Stimulated activated CD4-positive, alpha-beta T cell treated with anti-CD3 and anti-CD28 coated beads, Interleukin-1b, Interleukin-23, amount 100 ng/mL, for 48 hours (primary cell): ENCODE results near the gene ADAMTS15.

Source experiments
- DNase-seq: peaks from one replicate; pipeline ENCODE4 v3.0.0-alpha.2; 2020

The ADAMTS15 gene

GRCh38 chr11:130464291-130464812, 15.9 kb downstream of the ADAMTS15 start:
- no peak for DNase-seq

DNA sequence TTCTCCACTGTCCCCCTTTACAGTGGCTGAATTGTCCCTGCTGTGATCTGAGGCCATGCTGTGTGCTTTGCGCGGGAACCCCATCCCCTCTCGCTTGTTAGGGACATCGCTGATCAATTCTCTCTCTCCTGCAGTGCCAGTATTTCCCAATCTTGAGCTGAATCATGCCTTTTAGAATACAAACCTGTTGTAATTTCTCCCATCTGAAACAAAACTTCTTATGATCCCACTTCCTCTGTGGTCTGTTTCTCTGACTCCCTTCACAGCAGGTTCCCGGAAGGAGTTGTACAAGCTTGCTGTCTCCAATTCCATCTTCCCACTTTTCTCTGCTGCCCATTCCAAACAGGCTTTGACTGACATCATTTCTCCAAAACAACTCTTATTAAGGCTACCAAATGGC, 16.8 kb downstream of the ADAMTS15 start:
- no peak for DNase-seq

DNA sequence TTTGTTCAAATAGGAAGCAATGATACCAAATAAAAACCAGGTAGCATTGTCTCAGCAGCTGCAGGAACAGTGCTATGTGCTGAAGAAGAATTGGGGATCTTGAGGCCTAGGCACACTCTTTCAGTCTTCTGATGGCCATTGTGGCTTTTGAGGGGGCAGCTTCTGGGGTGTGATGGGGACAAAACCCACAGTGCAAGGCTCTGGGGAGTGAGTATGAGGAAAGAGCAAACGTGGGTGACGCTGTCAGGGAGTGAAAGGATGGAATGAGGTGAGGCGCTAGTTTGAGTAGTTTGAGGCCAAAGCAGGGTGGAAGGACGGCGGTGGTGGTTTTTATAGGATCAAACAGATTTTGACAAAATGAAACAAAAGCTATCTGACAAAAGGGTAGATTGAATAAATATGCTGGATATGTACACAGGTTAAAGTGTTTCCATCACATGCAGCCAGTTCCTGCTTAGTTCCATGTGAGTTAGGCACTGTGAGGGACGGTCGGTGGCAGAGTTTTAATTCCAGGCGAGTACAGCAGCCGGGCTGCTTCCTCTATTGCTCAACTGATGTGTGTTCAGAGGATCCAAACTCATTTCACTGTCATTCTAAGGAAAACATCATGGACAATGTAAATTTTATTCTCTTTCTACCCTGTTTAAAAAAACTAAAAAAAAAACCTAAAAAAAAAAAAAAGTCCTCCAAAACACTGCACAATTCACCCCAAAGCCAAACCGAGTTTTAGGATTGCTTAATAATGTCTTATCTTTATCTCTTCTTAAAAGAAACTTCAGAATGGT, 18.9 kb downstream of the ADAMTS15 start:
- no peak for DNase-seq

GRCh38 chr11:130469181-130469580, 20.7 kb downstream of the ADAMTS15 start:
- DNase-seq, result no peak

GRCh38 chr11:130470832-130471706, 22.6 kb downstream of the ADAMTS15 start:
- no peak for DNase-seq

DNA sequence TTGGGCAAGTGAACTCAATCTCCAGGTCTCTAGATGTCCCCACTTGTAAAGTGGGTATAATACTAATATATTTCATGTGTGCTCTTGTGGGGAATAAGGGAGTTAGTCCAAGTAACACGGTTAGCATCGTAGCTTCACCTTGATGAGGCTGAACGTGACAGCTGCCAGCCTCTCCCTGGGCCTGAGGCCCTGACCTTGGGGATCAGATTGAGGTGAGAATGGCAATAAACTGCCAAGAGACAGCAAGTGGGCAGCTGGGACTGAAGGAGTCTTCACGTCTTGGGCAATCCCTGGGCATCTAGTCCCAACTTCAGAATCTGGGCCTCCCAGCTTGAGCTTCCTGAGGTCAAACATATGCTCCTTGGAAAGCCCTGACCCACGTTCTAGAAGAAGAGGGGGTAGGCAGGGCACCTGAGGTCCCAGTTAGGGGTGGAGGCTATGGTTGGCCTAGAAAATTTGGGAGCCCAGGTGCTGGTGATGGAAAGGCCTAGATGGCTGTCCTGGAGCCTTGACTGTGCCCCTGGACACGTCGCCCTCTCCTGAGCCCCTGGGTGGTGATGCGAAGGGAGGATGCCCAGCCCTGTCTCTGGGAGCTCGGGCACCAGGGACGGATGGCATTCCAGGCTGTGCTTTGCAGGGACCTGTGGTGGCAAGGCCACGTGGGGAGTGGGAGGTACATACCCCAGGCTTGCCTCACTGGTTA, 23.4 kb downstream of the ADAMTS15 start:
- no peak for DNase-seq

DNA sequence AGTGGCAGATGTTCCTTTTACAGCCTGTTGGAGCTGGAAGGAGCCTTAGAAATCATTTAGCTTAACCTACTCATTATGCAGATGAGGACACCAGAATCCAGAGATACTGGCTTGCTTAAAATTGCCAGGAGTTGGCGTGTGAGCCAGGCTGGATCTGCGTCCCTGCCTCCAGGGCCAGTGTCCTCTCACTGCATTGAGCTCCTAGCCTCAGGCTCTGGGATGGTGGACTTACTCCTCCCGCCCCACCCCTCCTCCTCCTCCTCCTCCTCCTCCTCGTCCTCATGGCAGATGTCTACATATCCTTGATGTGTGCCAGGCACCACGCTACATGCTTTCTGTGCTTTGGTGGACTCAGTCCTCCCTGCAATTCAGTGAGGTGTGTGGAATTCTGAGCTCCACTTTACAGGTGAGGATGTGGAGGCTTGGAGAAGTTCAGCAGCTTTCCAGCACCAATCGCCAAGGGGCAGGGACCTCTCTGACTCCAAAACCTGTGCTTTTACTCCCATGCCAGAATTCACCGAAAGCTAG, 24.1 kb downstream of the ADAMTS15 start:
- DNase-seq, result no peak

DNA sequence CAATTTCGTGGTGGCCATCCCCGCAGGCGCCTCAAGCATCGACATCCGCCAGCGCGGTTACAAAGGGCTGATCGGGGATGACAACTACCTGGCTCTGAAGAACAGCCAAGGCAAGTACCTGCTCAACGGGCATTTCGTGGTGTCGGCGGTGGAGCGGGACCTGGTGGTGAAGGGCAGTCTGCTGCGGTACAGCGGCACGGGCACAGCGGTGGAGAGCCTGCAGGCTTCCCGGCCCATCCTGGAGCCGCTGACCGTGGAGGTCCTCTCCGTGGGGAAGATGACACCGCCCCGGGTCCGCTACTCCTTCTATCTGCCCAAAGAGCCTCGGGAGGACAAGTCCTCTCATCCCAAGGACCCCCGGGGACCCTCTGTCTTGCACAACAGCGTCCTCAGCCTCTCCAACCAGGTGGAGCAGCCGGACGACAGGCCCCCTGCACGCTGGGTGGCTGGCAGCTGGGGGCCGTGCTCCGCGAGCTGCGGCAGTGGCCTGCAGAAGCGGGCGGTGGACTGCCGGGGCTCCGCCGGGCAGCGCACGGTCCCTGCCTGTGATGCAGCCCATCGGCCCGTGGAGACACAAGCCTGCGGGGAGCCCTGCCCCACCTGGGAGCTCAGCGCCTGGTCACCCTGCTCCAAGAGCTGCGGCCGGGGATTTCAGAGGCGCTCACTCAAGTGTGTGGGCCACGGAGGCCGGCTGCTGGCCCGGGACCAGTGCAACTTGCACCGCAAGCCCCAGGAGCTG, 24.8 kb downstream of the ADAMTS15 start:
- DNase-seq, result no peak

- DNase-seq, result no peak
These were observed 25.4 kb downstream of the ADAMTS15 start for GRCh38 chr11:130473795-130474377.

DNA sequence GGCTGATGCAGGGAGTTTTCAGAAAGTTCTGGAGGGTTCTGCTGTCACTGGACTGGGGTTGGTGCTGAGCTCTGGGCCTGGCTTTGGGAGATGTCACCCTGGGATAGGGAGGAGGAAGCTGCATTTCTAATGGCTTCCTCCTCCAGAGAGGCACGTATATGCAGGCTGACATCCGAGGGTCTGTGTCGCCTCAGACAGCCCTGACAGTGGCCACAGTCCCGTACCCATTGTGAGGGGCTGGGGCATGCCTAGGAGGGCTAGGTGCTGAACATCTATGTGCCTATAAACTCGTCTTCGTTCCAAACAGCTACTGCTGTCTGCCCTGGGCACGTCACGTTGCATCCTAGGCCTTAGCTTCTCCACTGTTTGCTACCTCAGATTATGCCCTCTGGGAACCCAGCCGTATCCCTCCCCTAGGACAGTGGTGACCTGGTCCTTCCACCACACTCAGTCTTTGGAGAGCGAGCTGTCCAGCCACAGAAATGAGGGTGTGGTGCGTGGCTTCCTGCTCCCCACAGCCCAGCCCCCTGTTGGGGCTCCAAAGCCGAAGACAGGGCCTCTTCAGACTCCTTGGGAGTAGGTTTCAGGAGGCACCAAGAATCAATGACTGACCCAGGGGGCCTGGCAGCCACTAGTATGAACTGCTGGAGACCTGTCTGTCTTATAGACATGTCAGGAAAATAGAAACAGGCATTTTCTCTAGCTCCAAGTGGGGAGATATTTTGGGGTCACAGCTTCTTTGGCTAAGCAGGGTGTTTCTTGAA, 26.4 kb downstream of the ADAMTS15 start:
- no peak for DNase-seq

- no peak for DNase-seq
These were observed 27.1 kb downstream of the ADAMTS15 start for GRCh38 chr11:130475426-130476053.

GRCh38 chr11:130476200-130476921, 27.9 kb downstream of the ADAMTS15 start:
- DNase-seq, result no peak

- DNase-seq, result no peak
These were observed 28.6 kb downstream of the ADAMTS15 start for GRCh38 chr11:130476922-130477491.

GRCh38 chr11:130477586-130478203, 29.2 kb downstream of the ADAMTS15 start:
- no peak for DNase-seq

GRCh38 chr11:130478204-130478701, 29.8 kb downstream of the ADAMTS15 start:
- no peak for DNase-seq

- DNase-seq, result no peak
These were observed 30.4 kb downstream of the ADAMTS15 start for GRCh38 chr11:130478881-130479280.

DNA sequence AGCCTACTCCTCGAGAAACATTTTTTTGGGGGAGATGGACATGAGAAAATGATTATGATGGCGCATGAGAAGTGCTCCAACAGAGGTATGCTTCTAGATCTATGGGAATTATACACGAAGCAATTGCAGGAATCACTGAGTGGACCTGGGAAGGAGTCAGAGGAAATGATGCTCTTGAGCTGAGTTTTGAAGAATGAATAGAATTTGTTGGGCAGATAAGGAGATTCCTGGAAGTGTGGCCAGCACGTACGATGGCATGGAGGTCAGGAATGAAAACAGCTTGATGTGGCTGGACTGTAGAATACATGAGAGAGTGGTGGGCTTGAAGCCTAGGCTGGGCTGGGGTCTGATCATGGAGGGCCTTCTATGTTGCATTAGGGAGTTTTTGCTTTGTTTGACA, 31.7 kb downstream of the ADAMTS15 start:
- DNase-seq, result no peak

GRCh38 chr11:130480711-130481140, 32.3 kb downstream of the ADAMTS15 start:
- no peak for DNase-seq

GRCh38 chr11:130483124-130483523, 34.7 kb downstream of the ADAMTS15 start:
- no peak for DNase-seq
